ENCODE data around the gene CIDEA.

- no peak for TF ChIP-seq ISL1 (CRISPR knock-in tag; IDR thresholded peaks at IDR 0.05)
- no peak for TF ChIP-seq TOX (CRISPR knock-in tag; IDR thresholded peaks at IDR 0.05; ENCODE audit: borderline replicate concordance)
- no peak for TF ChIP-seq ARNTL (CRISPR knock-in tag; IDR thresholded peaks at IDR 0.05; ENCODE audit: borderline replicate concordance, low read depth)
- no peak for TF ChIP-seq CSDC2 (CRISPR knock-in tag; IDR thresholded peaks at IDR 0.05)
Measured at GRCh38 chr18:12234451-12235190, 19.5 kb upstream of the CIDEA start.
